H9 (cell line): Measurements from ENCODE around the gene DAAM1. TPM values are rescaled to one million over a fixed set of nuclear protein-coding genes. Genes with fewer than 3 reads are reported as not detected.

Experiments
- DNase-seq: peaks from one replicate; pipeline ENCODE4 v3.0.0-alpha.2; 2017
- H2AFZ ChIP-seq: one replicate; pipeline ENCODE4 v1.6.1; 2013; ENCODE audit warnings: mild to moderate bottlenecking, low read length, control low read depth, moderate library complexity
- H2AK5ac ChIP-seq: 2 replicates; pipeline ENCODE4 v1.6.1; 2013; ENCODE audit warnings: low read length, control low read depth, mixed read lengths; ENCODE audit not compliant: insufficient read length
- H2BK120ac ChIP-seq: one replicate; pipeline ENCODE4 v1.6.1; 2013; ENCODE audit warnings: low read depth, mild to moderate bottlenecking, low read length, control low read depth, inconsistent platforms; ENCODE audit not compliant: poor library complexity, severe bottlenecking
- H2BK12ac ChIP-seq: 2 replicates; pipeline ENCODE4 v1.6.1; 2013; ENCODE audit warnings: low read length, control low read depth, mixed read lengths, low read depth; ENCODE audit not compliant: insufficient read length
- H2BK15ac ChIP-seq: 2 replicates; pipeline ENCODE4 v1.6.1; 2013; ENCODE audit warnings: low read depth, low read length, control low read depth
- H2BK20ac ChIP-seq: one replicate; pipeline ENCODE4 v1.6.1; 2013; ENCODE audit warnings: low read depth, mild to moderate bottlenecking, low read length, control low read depth, inconsistent platforms; ENCODE audit not compliant: poor library complexity, severe bottlenecking
- H2BK5ac ChIP-seq: 2 replicates; pipeline ENCODE4 v1.6.1; 2013; ENCODE audit warnings: low read length, control low read depth, mixed read lengths; ENCODE audit not compliant: insufficient read length
- H3K14ac ChIP-seq: 2 replicates; pipeline ENCODE4 v1.6.1; 2013; ENCODE audit warnings: low read length, control low read depth; ENCODE audit not compliant: insufficient read depth
- H3K18ac ChIP-seq: 2 replicates; pipeline ENCODE4 v1.6.1; 2013; ENCODE audit warnings: low read depth, mild to moderate bottlenecking, mixed read lengths, low read length, control low read depth; ENCODE audit not compliant: insufficient read length
- H3K23ac ChIP-seq: 2 replicates; pipeline ENCODE4 v1.6.1; 2013; ENCODE audit warnings: low read length, control low read depth, mixed read lengths, low read depth; ENCODE audit not compliant: insufficient read length
- H3K23me2 ChIP-seq: 2 replicates; pipeline ENCODE4 v1.6.1; 2013; ENCODE audit warnings: low read depth, mild to moderate bottlenecking, mixed read lengths, low read length, control low read depth; ENCODE audit not compliant: insufficient read length, poor library complexity, severe bottlenecking
- H3K27ac ChIP-seq: 2 replicates; pipeline ENCODE4 v1.5.1; 2013; ENCODE audit warnings: low read length, control low read depth, mixed read lengths, low read depth; ENCODE audit not compliant: insufficient read length
- H3K27me3 ChIP-seq: 2 replicates; pipeline ENCODE4 v1.6.1; 2013; ENCODE audit warnings: low read length, control low read depth, inconsistent platforms; ENCODE audit not compliant: insufficient read depth
- H3K4ac ChIP-seq: 2 replicates; pipeline ENCODE4 v1.6.1; 2013; ENCODE audit warnings: low read depth, mild to moderate bottlenecking, control low read depth, inconsistent platforms, low read length, moderate library complexity
- H3K4me1 ChIP-seq: 2 replicates; pipeline ENCODE4 v1.6.1; 2013; ENCODE audit warnings: low read length, control low read depth, inconsistent platforms; ENCODE audit not compliant: insufficient read depth
- H3K4me2 ChIP-seq: 2 replicates; pipeline ENCODE4 v1.6.1; 2013; ENCODE audit warnings: low read length, control low read depth, mixed read lengths; ENCODE audit not compliant: insufficient read length, insufficient read depth
- H3K56ac ChIP-seq: 2 replicates; pipeline ENCODE4 v1.6.1; 2013; ENCODE audit warnings: low read depth, mild to moderate bottlenecking, mixed read lengths, low read length, control low read depth; ENCODE audit not compliant: insufficient read length
- H3K79me1 ChIP-seq: 2 replicates; pipeline ENCODE4 v1.6.1; 2013; ENCODE audit warnings: low read depth, mild to moderate bottlenecking, moderate library complexity, low read length, control low read depth, inconsistent platforms; ENCODE audit not compliant: insufficient read depth, poor library complexity, severe bottlenecking
- H3K79me2 ChIP-seq: 2 replicates; pipeline ENCODE4 v1.6.1; 2013; ENCODE audit warnings: low read length, control low read depth, inconsistent platforms; ENCODE audit not compliant: insufficient read depth
- H3K9ac ChIP-seq: 2 replicates; pipeline ENCODE4 v1.6.1; 2013; ENCODE audit warnings: low read length, control low read depth, mixed read lengths; ENCODE audit not compliant: insufficient read length; ENCODE audit errors: extremely low read depth
- H3K9me3 ChIP-seq: one replicate; pipeline ENCODE4 v1.6.1; 2013; ENCODE audit warnings: low read depth, low read length, inconsistent platforms; ENCODE audit not compliant: control insufficient read depth
- H3T11ph ChIP-seq: one replicate; pipeline ENCODE4 v1.6.1; 2013; ENCODE audit warnings: mild to moderate bottlenecking, low read length, control low read depth, inconsistent platforms
- H4K20me1 ChIP-seq: one replicate; pipeline ENCODE4 v1.6.1; 2013; ENCODE audit not compliant: control insufficient read depth, insufficient read length, insufficient read depth
- H4K5ac ChIP-seq: 2 replicates; pipeline ENCODE4 v1.6.1; 2013; ENCODE audit warnings: low read depth, mild to moderate bottlenecking, mixed read lengths, low read length, control low read depth; ENCODE audit not compliant: insufficient read length
- H4K8ac ChIP-seq: replicated peaks from 2 replicates; pipeline ENCODE4 v1.6.1; 2013; ENCODE audit warnings: low read length, control low read depth, mixed read lengths, low read depth; ENCODE audit not compliant: insufficient read length
- H4K91ac ChIP-seq: 2 replicates; pipeline ENCODE4 v1.6.1; 2013; ENCODE audit warnings: low read depth, mild to moderate bottlenecking, moderate library complexity, mixed read lengths, low read length, control low read depth; ENCODE audit not compliant: insufficient read length
- H3K27ac Mint-ChIP-seq, 3 experiments: 2 replicates in 2 of 3; 3 replicates in 1 of 3; pipeline ENCODE4 v1.8.0; 2020 to 2021; ENCODE audit warnings: mixed read lengths in 3 of 3, mild to moderate bottlenecking in 1 of 3, moderate library complexity in 1 of 3
- H3K27me3 Mint-ChIP-seq: 2 replicates; pipeline ENCODE4 v1.8.0; 2021; ENCODE audit warnings: low read depth, mild to moderate bottlenecking, moderate library complexity, mixed read lengths
- H3K36me3 Mint-ChIP-seq, 3 experiments: 2 replicates in 2 of 3; 3 replicates in 1 of 3; pipeline ENCODE4 v1.8.0; 2020 to 2021; ENCODE audit warnings: low read depth in 3 of 3, mixed read lengths in 3 of 3; ENCODE audit not compliant: insufficient read depth in 1 of 3
- H3K4me1 Mint-ChIP-seq, 2 experiments: 2 replicates each; pipeline ENCODE4 v1.8.0; 2020; ENCODE audit warnings: mixed read lengths in 2 of 2
- H3K4me3 Mint-ChIP-seq, 2 experiments: 2 replicates in 1 of 2; 3 replicates in 1 of 2; pipeline ENCODE4 v1.8.0; 2020 to 2021; ENCODE audit warnings: mild to moderate bottlenecking in 2 of 2, mixed read lengths in 2 of 2, moderate library complexity in 1 of 2
- H3K9me3 Mint-ChIP-seq, 2 experiments: 2 replicates in 1 of 2; 3 replicates in 1 of 2; pipeline ENCODE4 v1.8.0; 2020; ENCODE audit warnings: mild to moderate bottlenecking in 2 of 2, mixed read lengths in 2 of 2, moderate library complexity in 1 of 2
- CTCF ChIP-seq: fragments of 200-600 bp; sonication (generic); conservative IDR thresholded peaks from 3 replicates; pipeline ENCODE4 v1.8.0; 2021; ENCODE audit warnings: antibody characterized with exemption, mild to moderate bottlenecking
- WGBS: extraction: QIAGEN DNeasy Blood & Tissue Kit; methylation state at CpG from one replicate; pipeline ENCODE4 v1.1.7; 2013; ENCODE audit warnings: missing lambda C conversion rate, low lambda C conversion rate, mixed read lengths; ENCODE audit not compliant: insufficient read length; ENCODE audit errors: extremely low coverage; 5-methylcytosine and 5-hydroxymethylcytosine counted together
- total RNA-seq: library from RNA; stranded (reverse); gene quantifications from 2 replicates; pipeline ENCODE4 v1.2.1, GENCODE V29; 2021

Gene DAAM1
- total RNA-seq, 1 experiment from 2014 or later, result 19.5 TPM

- H2BK15ac ChIP-seq, result no peak overlapping the region
- H3K56ac ChIP-seq, result no peak overlapping the region
- no peak for TF ChIP-seq CTCF
- Mint-ChIP-seq H3K4me1 (0 out of 4 replicates have a peak, but pooled peaks cover 0 to 3% of the 10 kb centered on the region in 2 experiments), H3K27me3 (no peaks in the 10 kb centered on the region), H3K4me3 (no peak overlapping the region), H3K36me3 (no peaks in the 10 kb centered on the region; a peak in 1 of 7 replicates), H3K27ac (no peak overlapping the region), H3K9me3 (no peaks in the 10 kb centered on the region)
- no peak overlapping the region for H3K4me2 ChIP-seq
- no peaks in the 10 kb centered on the region for H3K4me1 ChIP-seq
- no peak overlapping the region for H3K23ac ChIP-seq
- no peak overlapping the region for H2BK5ac ChIP-seq
- no peak overlapping the region for H3K27ac ChIP-seq
- H3K4ac ChIP-seq, result no peak overlapping the region
- H2BK120ac ChIP-seq, result no peak overlapping the region
- H3K79me1 ChIP-seq, result no peaks in the 10 kb centered on the region
- H3K23me2 ChIP-seq, result no peaks in the 10 kb centered on the region
- H3K14ac ChIP-seq, result no peak overlapping the region
- H4K8ac ChIP-seq, result no peak overlapping the region
- no peak overlapping the region for H2AFZ ChIP-seq
- H3K79me2 ChIP-seq, result no peaks in the 10 kb centered on the region
- H2BK20ac ChIP-seq, result no peak overlapping the region
- H3K9ac ChIP-seq, result no peak overlapping the region
- H3K9me3 ChIP-seq, result no peaks in the 10 kb centered on the region
- H3K27me3 ChIP-seq, result no peaks in the 10 kb centered on the region
- no peak for DNase-seq
- no peak overlapping the region for H2BK12ac ChIP-seq
- H3T11ph ChIP-seq, result no peak overlapping the region
- no peak overlapping the region for H4K5ac ChIP-seq
- H2AK5ac ChIP-seq, result no peak overlapping the region
- H4K91ac ChIP-seq, result no peak overlapping the region
- WGBS, result no CpG with 5 or more reads among the region's 3 CpGs
- H4K20me1 ChIP-seq, result no peaks in the 10 kb centered on the region
- H3K18ac ChIP-seq, result no peak overlapping the region
Measured at GRCh38 chr14:59320763-59321625, 132.5 kb downstream of the DAAM1 start.
